WTC11 (cell line): ENCODE results near the gene SEMA7A. TPM values are rescaled to one million over a fixed set of nuclear protein-coding genes. Genes with fewer than 3 reads are reported as not detected.

Experiments
- ATAC-seq: fragments of 200-7000 bp; cut with Tn5 transposase; 2 replicates; pipeline ENCODE4 v1.10.0; 2021; ENCODE audit warnings: mild to moderate bottlenecking, moderate library complexity
- CTCF ChIA-PET: fragments of 300-600 bp; sonication (Branson Sonifier 250); formaldehyde crosslinking; loops from one replicate; lab custom pipeline; 2021; ENCODE audit warnings: antibody characterized with exemption; lab: Charles Lee
- POLR2A ChIA-PET: fragments of 350-600 bp; sonication (Branson Sonifier 250); formaldehyde crosslinking; loops from one replicate; lab custom pipeline; 2021; ENCODE audit warnings: antibody characterized with exemption; lab: Charles Lee
- DNase-seq: peaks from one replicate; pipeline ENCODE4 v3.0.0; 2021; ENCODE audit warnings: low spot score
- H3K27ac Mint-ChIP-seq: 2 replicates; pipeline ENCODE4 v1.8.0; 2021; ENCODE audit warnings: mixed read lengths
- H3K27me3 Mint-ChIP-seq: 2 replicates; pipeline ENCODE4 v1.8.0; 2021; ENCODE audit warnings: low read depth, mild to moderate bottlenecking, moderate library complexity, mixed read lengths
- H3K36me3 Mint-ChIP-seq: 2 replicates; pipeline ENCODE4 v1.8.0; 2021; ENCODE audit warnings: mixed read lengths
- H3K4me1 Mint-ChIP-seq: 2 replicates; pipeline ENCODE4 v1.8.0; 2022; ENCODE audit warnings: mixed read lengths
- H3K4me3 Mint-ChIP-seq: 2 replicates; pipeline ENCODE4 v1.8.0; 2021; ENCODE audit warnings: mild to moderate bottlenecking, moderate library complexity, mixed read lengths
- H3K9me3 Mint-ChIP-seq: 2 replicates; pipeline ENCODE4 v1.8.0; 2021; ENCODE audit warnings: mixed read lengths
- AFF4 ChIP-seq: sonication (generic); formaldehyde crosslinking; IDR thresholded peaks from 2 replicates; pipeline ENCODE4 v1.8.1; 2023; ENCODE audit warnings: mild to moderate bottlenecking, missing genetic modification reagents, borderline replicate concordance
- ESRRA ChIP-seq: sonication (generic); formaldehyde crosslinking; IDR thresholded peaks from 2 replicates; pipeline ENCODE4 v1.8.1; 2022; ENCODE audit warnings: mild to moderate bottlenecking, missing genetic modification reagents, borderline replicate concordance
- FOXK1 ChIP-seq: sonication (generic); formaldehyde crosslinking; IDR thresholded peaks from 2 replicates; pipeline ENCODE4 v1.8.0; 2022; ENCODE audit warnings: mild to moderate bottlenecking, moderate library complexity, missing genetic modification reagents
- FOXP1 ChIP-seq: sonication (generic); formaldehyde crosslinking; IDR thresholded peaks from 2 replicates; pipeline ENCODE4 v1.8.0; 2022; ENCODE audit warnings: missing genetic modification reagents, mild to moderate bottlenecking, moderate library complexity, borderline replicate concordance
- HMGA2 ChIP-seq: fragments of 250-450 bp; sonication (Bioruptor Pico); IDR thresholded peaks from 2 replicates; pipeline ENCODE4 v1.4.0; 2021; ENCODE audit warnings: mild to moderate bottlenecking, moderate library complexity
- IRF1 ChIP-seq: sonication (generic); formaldehyde crosslinking; IDR thresholded peaks from 2 replicates; pipeline ENCODE4 v1.8.0; 2023; ENCODE audit warnings: missing genetic modification reagents
- NFE2L1 ChIP-seq: sonication (generic); formaldehyde crosslinking; IDR thresholded peaks from 2 replicates; pipeline ENCODE4 v1.8.1; 2023; ENCODE audit warnings: missing genetic modification reagents
- NFYB ChIP-seq: sonication (generic); formaldehyde crosslinking; conservative IDR thresholded peaks from 2 replicates; pipeline ENCODE4 v1.8.0; 2022; ENCODE audit warnings: low read depth, missing genetic modification reagents
- PRRX2 ChIP-seq: fragments of 250-450 bp; sonication (Bioruptor Pico); IDR thresholded peaks from 2 replicates; pipeline ENCODE4 v1.8.0; 2021; ENCODE audit warnings: mild to moderate bottlenecking
- TP53 ChIP-seq: sonication (generic); formaldehyde crosslinking; IDR thresholded peaks from 2 replicates; pipeline ENCODE4 v1.8.1; 2023; ENCODE audit warnings: mild to moderate bottlenecking, missing genetic modification reagents
- USF2 ChIP-seq: sonication (generic); formaldehyde crosslinking; IDR thresholded peaks from 2 replicates; pipeline ENCODE4 v1.8.1; 2023; ENCODE audit warnings: mild to moderate bottlenecking, missing genetic modification reagents, moderate library complexity
- ZNF232 ChIP-seq: sonication (generic); formaldehyde crosslinking; IDR thresholded peaks from 2 replicates; pipeline ENCODE4 v1.8.0; 2022; ENCODE audit warnings: mild to moderate bottlenecking, missing genetic modification reagents
- ZNF263 ChIP-seq: sonication (generic); formaldehyde crosslinking; IDR thresholded peaks from 2 replicates; pipeline ENCODE4 v1.8.1; 2022; ENCODE audit warnings: low read depth, mild to moderate bottlenecking, moderate library complexity, missing genetic modification reagents
- ZSCAN18 ChIP-seq: fragments of 250-450 bp; sonication (Bioruptor Pico); IDR thresholded peaks from 2 replicates; pipeline ENCODE4 v2.1.2; 2022; ENCODE audit warnings: mild to moderate bottlenecking, moderate library complexity
- total RNA-seq: library from RNA; stranded (reverse); gene quantifications from 3 replicates; pipeline ENCODE4 v1.2.3, GENCODE V29; 2021

Gene SEMA7A
- total RNA-seq, 1 experiment from 2014 or later, result 17.9 TPM

- CTCF ChIA-PET, result interaction anchor here (1.5 to 2.9 kb wide), 2 partner anchors 20 to 23 kb away, joined by 5 to 11 read pairs; no protein-coding TSS in a partner anchor
- H3K9me3 Mint-ChIP-seq, result no peaks in the 10 kb centered on the region
- no peaks in the 10 kb centered on the region for H3K36me3 Mint-ChIP-seq
- DNase-seq (no peak), ATAC-seq (no peak)
- POLR2A ChIA-PET, result no interaction called here
- TF ChIP-seq TP53 (CRISPR knock-in tag), result no peak
- TF ChIP-seq AFF4, result no peak
- no peak for TF ChIP-seq HMGA2 (CRISPR knock-in tag)
- TF ChIP-seq USF2, result no peak
- TF ChIP-seq ESRRA (CRISPR knock-in tag), result no peak
- no peak for TF ChIP-seq ZNF232 (CRISPR knock-in tag)
- TF ChIP-seq IRF1 (CRISPR knock-in tag), result no peak
- TF ChIP-seq ZNF263 (CRISPR knock-in tag), result no peak
- H3K4me1 Mint-ChIP-seq, result peaks cover 11% of the 10 kb centered on the region
- H3K27ac Mint-ChIP-seq, result no peak overlapping the region
- no peaks in the 10 kb centered on the region; the same call in 1 of the 2 replicates for H3K27me3 Mint-ChIP-seq
- H3K4me3 Mint-ChIP-seq, result no peak overlapping the region
Observed at GRCh38 chr15:74402337-74402841, 31.4 kb downstream of the SEMA7A start.

- no peak overlapping the region for H3K4me3 Mint-ChIP-seq
- ChIA-PET POLR2A (no interaction called here), CTCF (interaction anchor here (1.1 to 1.3 kb wide), 2 partner anchors 8 to 19 kb away, joined by 3 to 5 read pairs; no protein-coding TSS in a partner anchor)
- H3K27ac Mint-ChIP-seq, result no peak overlapping the region
- H3K36me3 Mint-ChIP-seq, result no peaks in the 10 kb centered on the region
- H3K9me3 Mint-ChIP-seq, result no peaks in the 10 kb centered on the region
- no peaks in the 10 kb centered on the region; the same call in 1 of the 2 replicates for H3K27me3 Mint-ChIP-seq
- no peak for ATAC-seq
- TF ChIP-seq ESRRA (CRISPR knock-in tag) (no peak), ZSCAN18 (CRISPR knock-in tag) (no peak), FOXP1 (no peak), PRRX2 (CRISPR knock-in tag) (no peak), FOXK1 (CRISPR knock-in tag) (no peak), NFE2L1 (CRISPR knock-in tag) (no peak), NFYB (CRISPR knock-in tag) (no peak)
- H3K4me1 Mint-ChIP-seq, result peaks cover 13% of the 10 kb centered on the region
- DNase-seq, result no peak
Observed at GRCh38 chr15:74400915-74401757, 32.6 kb downstream of the SEMA7A start.
